H9 (cell line): ENCODE measurements around the gene C9orf72. TPM values are rescaled to one million over a fixed set of nuclear protein-coding genes. Genes with fewer than 3 reads are reported as not detected.

ENCODE experiments used
- DNase-seq: peaks from one replicate; pipeline ENCODE4 v3.0.0-alpha.2; 2017
- H2AFZ ChIP-seq: one replicate; pipeline ENCODE4 v1.6.1; 2013; ENCODE audit warnings: mild to moderate bottlenecking, low read length, control low read depth, moderate library complexity
- H2AK5ac ChIP-seq: 2 replicates; pipeline ENCODE4 v1.6.1; 2013; ENCODE audit warnings: low read length, control low read depth, mixed read lengths; ENCODE audit not compliant: insufficient read length
- H2BK120ac ChIP-seq: one replicate; pipeline ENCODE4 v1.6.1; 2013; ENCODE audit warnings: low read depth, mild to moderate bottlenecking, low read length, control low read depth, inconsistent platforms; ENCODE audit not compliant: poor library complexity, severe bottlenecking
- H2BK12ac ChIP-seq: 2 replicates; pipeline ENCODE4 v1.6.1; 2013; ENCODE audit warnings: low read length, control low read depth, mixed read lengths, low read depth; ENCODE audit not compliant: insufficient read length
- H2BK15ac ChIP-seq: 2 replicates; pipeline ENCODE4 v1.6.1; 2013; ENCODE audit warnings: low read depth, low read length, control low read depth
- H2BK20ac ChIP-seq: one replicate; pipeline ENCODE4 v1.6.1; 2013; ENCODE audit warnings: low read depth, mild to moderate bottlenecking, low read length, control low read depth, inconsistent platforms; ENCODE audit not compliant: poor library complexity, severe bottlenecking
- H2BK5ac ChIP-seq: 2 replicates; pipeline ENCODE4 v1.6.1; 2013; ENCODE audit warnings: low read length, control low read depth, mixed read lengths; ENCODE audit not compliant: insufficient read length
- H3K14ac ChIP-seq: 2 replicates; pipeline ENCODE4 v1.6.1; 2013; ENCODE audit warnings: low read length, control low read depth; ENCODE audit not compliant: insufficient read depth
- H3K18ac ChIP-seq: 2 replicates; pipeline ENCODE4 v1.6.1; 2013; ENCODE audit warnings: low read depth, mild to moderate bottlenecking, mixed read lengths, low read length, control low read depth; ENCODE audit not compliant: insufficient read length
- H3K23ac ChIP-seq: 2 replicates; pipeline ENCODE4 v1.6.1; 2013; ENCODE audit warnings: low read length, control low read depth, mixed read lengths, low read depth; ENCODE audit not compliant: insufficient read length
- H3K23me2 ChIP-seq: 2 replicates; pipeline ENCODE4 v1.6.1; 2013; ENCODE audit warnings: low read depth, mild to moderate bottlenecking, mixed read lengths, low read length, control low read depth; ENCODE audit not compliant: insufficient read length, poor library complexity, severe bottlenecking
- H3K27ac ChIP-seq: 2 replicates; pipeline ENCODE4 v1.5.1; 2013; ENCODE audit warnings: low read length, control low read depth, mixed read lengths, low read depth; ENCODE audit not compliant: insufficient read length
- H3K27me3 ChIP-seq: 2 replicates; pipeline ENCODE4 v1.6.1; 2013; ENCODE audit warnings: low read length, control low read depth, inconsistent platforms; ENCODE audit not compliant: insufficient read depth
- H3K4ac ChIP-seq: 2 replicates; pipeline ENCODE4 v1.6.1; 2013; ENCODE audit warnings: low read depth, mild to moderate bottlenecking, control low read depth, inconsistent platforms, low read length, moderate library complexity
- H3K4me1 ChIP-seq: 2 replicates; pipeline ENCODE4 v1.6.1; 2013; ENCODE audit warnings: low read length, control low read depth, inconsistent platforms; ENCODE audit not compliant: insufficient read depth
- H3K4me2 ChIP-seq: 2 replicates; pipeline ENCODE4 v1.6.1; 2013; ENCODE audit warnings: low read length, control low read depth, mixed read lengths; ENCODE audit not compliant: insufficient read length, insufficient read depth
- H3K56ac ChIP-seq: 2 replicates; pipeline ENCODE4 v1.6.1; 2013; ENCODE audit warnings: low read depth, mild to moderate bottlenecking, mixed read lengths, low read length, control low read depth; ENCODE audit not compliant: insufficient read length
- H3K79me1 ChIP-seq: 2 replicates; pipeline ENCODE4 v1.6.1; 2013; ENCODE audit warnings: low read depth, mild to moderate bottlenecking, moderate library complexity, low read length, control low read depth, inconsistent platforms; ENCODE audit not compliant: insufficient read depth, poor library complexity, severe bottlenecking
- H3K79me2 ChIP-seq: 2 replicates; pipeline ENCODE4 v1.6.1; 2013; ENCODE audit warnings: low read length, control low read depth, inconsistent platforms; ENCODE audit not compliant: insufficient read depth
- H3K9ac ChIP-seq: 2 replicates; pipeline ENCODE4 v1.6.1; 2013; ENCODE audit warnings: low read length, control low read depth, mixed read lengths; ENCODE audit not compliant: insufficient read length; ENCODE audit errors: extremely low read depth
- H3K9me3 ChIP-seq: one replicate; pipeline ENCODE4 v1.6.1; 2013; ENCODE audit warnings: low read depth, low read length, inconsistent platforms; ENCODE audit not compliant: control insufficient read depth
- H3T11ph ChIP-seq: one replicate; pipeline ENCODE4 v1.6.1; 2013; ENCODE audit warnings: mild to moderate bottlenecking, low read length, control low read depth, inconsistent platforms
- H4K20me1 ChIP-seq: one replicate; pipeline ENCODE4 v1.6.1; 2013; ENCODE audit not compliant: control insufficient read depth, insufficient read length, insufficient read depth
- H4K5ac ChIP-seq: 2 replicates; pipeline ENCODE4 v1.6.1; 2013; ENCODE audit warnings: low read depth, mild to moderate bottlenecking, mixed read lengths, low read length, control low read depth; ENCODE audit not compliant: insufficient read length
- H4K8ac ChIP-seq: replicated peaks from 2 replicates; pipeline ENCODE4 v1.6.1; 2013; ENCODE audit warnings: low read length, control low read depth, mixed read lengths, low read depth; ENCODE audit not compliant: insufficient read length
- H4K91ac ChIP-seq: 2 replicates; pipeline ENCODE4 v1.6.1; 2013; ENCODE audit warnings: low read depth, mild to moderate bottlenecking, moderate library complexity, mixed read lengths, low read length, control low read depth; ENCODE audit not compliant: insufficient read length
- H3K27ac Mint-ChIP-seq, 3 experiments: 2 replicates in 2 of 3; 3 replicates in 1 of 3; pipeline ENCODE4 v1.8.0; 2020 to 2021; ENCODE audit warnings: mixed read lengths in 3 of 3, mild to moderate bottlenecking in 1 of 3, moderate library complexity in 1 of 3
- H3K27me3 Mint-ChIP-seq: 2 replicates; pipeline ENCODE4 v1.8.0; 2021; ENCODE audit warnings: low read depth, mild to moderate bottlenecking, moderate library complexity, mixed read lengths
- H3K36me3 Mint-ChIP-seq, 3 experiments: 2 replicates in 2 of 3; 3 replicates in 1 of 3; pipeline ENCODE4 v1.8.0; 2020 to 2021; ENCODE audit warnings: low read depth in 3 of 3, mixed read lengths in 3 of 3; ENCODE audit not compliant: insufficient read depth in 1 of 3
- H3K4me1 Mint-ChIP-seq, 2 experiments: 2 replicates each; pipeline ENCODE4 v1.8.0; 2020; ENCODE audit warnings: mixed read lengths in 2 of 2
- H3K4me3 Mint-ChIP-seq, 2 experiments: 2 replicates in 1 of 2; 3 replicates in 1 of 2; pipeline ENCODE4 v1.8.0; 2020 to 2021; ENCODE audit warnings: mild to moderate bottlenecking in 2 of 2, mixed read lengths in 2 of 2, moderate library complexity in 1 of 2
- H3K9me3 Mint-ChIP-seq, 2 experiments: 2 replicates in 1 of 2; 3 replicates in 1 of 2; pipeline ENCODE4 v1.8.0; 2020; ENCODE audit warnings: mild to moderate bottlenecking in 2 of 2, mixed read lengths in 2 of 2, moderate library complexity in 1 of 2
- CTCF ChIP-seq: fragments of 200-600 bp; sonication (generic); conservative IDR thresholded peaks from 3 replicates; pipeline ENCODE4 v1.8.0; 2021; ENCODE audit warnings: antibody characterized with exemption, mild to moderate bottlenecking
- WGBS: extraction: QIAGEN DNeasy Blood & Tissue Kit; methylation state at CpG from one replicate; pipeline ENCODE4 v1.1.7; 2013; ENCODE audit warnings: missing lambda C conversion rate, low lambda C conversion rate, mixed read lengths; ENCODE audit not compliant: insufficient read length; ENCODE audit errors: extremely low coverage; 5-methylcytosine and 5-hydroxymethylcytosine counted together
- total RNA-seq: library from RNA; stranded (reverse); gene quantifications from 2 replicates; pipeline ENCODE4 v1.2.1, GENCODE V29; 2021

Gene C9orf72
- total RNA-seq, 1 experiment from 2014 or later: 17.0 TPM

GRCh38 chr9:27528076-27528885 is 45.0 kb downstream of the C9orf72 start:
- peak overlapping the region; percentile 92 to 98 for H3K4me3 Mint-ChIP-seq
- H3K9me3 Mint-ChIP-seq: no peaks in the 10 kb centered on the region
- peak overlapping the region; percentile 90 to 95 (median 94) for H3K27ac Mint-ChIP-seq
- Histone ChIP-seq H2BK12ac (no peak overlapping the region), H3K9ac (peak overlapping the region; percentile 51), H3K79me2 (no peaks in the 10 kb centered on the region), H3K14ac (no peak overlapping the region), H3K4me2 (peak overlapping the region; percentile 78), H3K56ac (no peak overlapping the region), H2AK5ac (no peak overlapping the region), H3K27ac (no peak overlapping the region), H3K18ac (no peak overlapping the region), H3T11ph (no peak overlapping the region), H4K8ac (no peak overlapping the region), H3K4ac (no peak overlapping the region), H4K5ac (no peak overlapping the region), H3K4me1 (no peaks in the 10 kb centered on the region; the same call in 1 of the 2 replicates), H2BK120ac (no peak overlapping the region), H2BK15ac (no peak overlapping the region), H4K91ac (no peak overlapping the region), H3K9me3 (no peaks in the 10 kb centered on the region), H2BK5ac (no peak overlapping the region), H4K20me1 (no peaks in the 10 kb centered on the region), H3K23ac (no peak overlapping the region), H3K79me1 (no peaks in the 10 kb centered on the region), H3K27me3 (no peaks in the 10 kb centered on the region), H2BK20ac (no peak overlapping the region), H2AFZ (no peak overlapping the region), H3K23me2 (peaks cover 9% of the 10 kb centered on the region)
- peak; percentile 90 for DNase-seq
- peaks cover 2% of the 10 kb centered on the region for H3K27me3 Mint-ChIP-seq
- WGBS: no CpG with 5 or more reads among the region's 44 CpGs
- peaks cover 31 to 38% of the 10 kb centered on the region in 2 experiments for H3K4me1 Mint-ChIP-seq
- no peak for TF ChIP-seq CTCF
- H3K36me3 Mint-ChIP-seq: peaks cover 0 to 7% (median 1%) of the 10 kb centered on the region in 3 experiments; a peak in 3 of 7 replicates
